ENCODE data around the gene ARRB2. TPM values are rescaled to one million over a fixed set of nuclear protein-coding genes. Genes with fewer than 3 reads are reported as not detected.

ARRB2 gene
- polyA plus RNA-seq, 1 of the 3 experiments (the other 2 are of a cell fraction) = 24.6 TPM

GRCh38 chr17:4667166-4667565 is 43.3 kb upstream of the ARRB2 start:
- H3K36me3 ChIP-seq (replicated peaks in 1 of 2; ENCODE audit: control insufficient read depth in 1 of 2, insufficient read depth in 2 of 2, low read length in 1 of 2) = peaks cover 13 to 18% of the 10 kb centered on the region in 2 experiments
- H3K9ac ChIP-seq = no peak overlapping the region
- H3K4me3 ChIP-seq (ENCODE audit: low read depth in 2 of 2, low read length in 1 of 2) = no peak overlapping the region
- DNase-seq = no peak
- peaks cover 4% of the 10 kb centered on the region for H3F3A ChIP-seq (replicated peaks; ENCODE audit: insufficient read depth)
- ChIA-PET POLR2A (no interaction called here), CTCF (interaction anchor here (0.6 to 1.4 kb wide), 2 partner anchors 9 to 394 kb away, joined by 3 to 5 read pairs; no protein-coding TSS in a partner anchor)
- no peaks in the 10 kb centered on the region for H3K9me3 ChIP-seq
- H2AFZ ChIP-seq (ENCODE audit: low read depth) = no peak overlapping the region
- TF ChIP-seq NRF1 (IDR thresholded peaks at IDR 0.05; ENCODE audit: low read depth, low read length) = no peak
- TF ChIP-seq REST (IDR thresholded peaks at IDR 0.05; ENCODE audit: low read depth, low read length) = no peak
- no peak for TF ChIP-seq IRF3 (IDR thresholded peaks at IDR 0.05; ENCODE audit: low read depth, low read length)
- no peak for TF ChIP-seq FOSL2 (IDR thresholded peaks at IDR 0.05; ENCODE audit: borderline replicate concordance, low read depth)
- no peak for TF ChIP-seq CTCF (IDR thresholded peaks at IDR 0.05)
- no peak for TF ChIP-seq RXRA (IDR thresholded peaks at IDR 0.05; ENCODE audit: borderline replicate concordance, low read depth)
- no peaks in the 10 kb centered on the region for H3K9me2 ChIP-seq
- no peaks in the 10 kb centered on the region for H3K4me1 ChIP-seq (ENCODE audit: control insufficient read depth in 1 of 2, insufficient read depth in 2 of 2, low read depth in 1 of 2, low read length in 1 of 2)
- no peaks in the 10 kb centered on the region for H4K20me1 ChIP-seq (ENCODE audit: insufficient read depth)
- H3K27me3 ChIP-seq (ENCODE audit: insufficient read depth) = no peaks in the 10 kb centered on the region
- no peaks in the 10 kb centered on the region for H3K79me2 ChIP-seq (ENCODE audit: insufficient read depth)
- H3K4me2 ChIP-seq = no peak overlapping the region
- no peak overlapping the region for H3K27ac ChIP-seq (ENCODE audit: low read depth in 2 of 2, low read length in 1 of 2)
- 78% methylated on average over 4 of the region's 4 CpGs for WGBS (ENCODE audit: low lambda C conversion rate)

GRCh38 chr17:4672055-4672630 is 38.3 kb upstream of the ARRB2 start:
- Histone ChIP-seq H3K27ac (ENCODE audit: low read depth in 2 of 2, low read length in 1 of 2) (no peak overlapping the region), H3K9me3 (no peaks in the 10 kb centered on the region), H3K4me2 (no peak overlapping the region), H3K4me1 (ENCODE audit: control insufficient read depth in 1 of 2, insufficient read depth in 2 of 2, low read depth in 1 of 2, low read length in 1 of 2) (no peaks in the 10 kb centered on the region), H3K9ac (no peak overlapping the region), H4K20me1 (ENCODE audit: insufficient read depth) (no peaks in the 10 kb centered on the region), H3K27me3 (ENCODE audit: insufficient read depth) (no peaks in the 10 kb centered on the region), H2AFZ (ENCODE audit: low read depth) (no peak overlapping the region), H3K79me2 (ENCODE audit: insufficient read depth) (no peaks in the 10 kb centered on the region), H3K36me3 (replicated peaks in 1 of 2; ENCODE audit: control insufficient read depth in 1 of 2, insufficient read depth in 2 of 2, low read length in 1 of 2) (peaks cover 28 to 63% of the 10 kb centered on the region in 2 experiments), H3K9me2 (no peaks in the 10 kb centered on the region), H3K4me3 (ENCODE audit: low read depth in 2 of 2, low read length in 1 of 2) (no peak overlapping the region), H3F3A (replicated peaks; ENCODE audit: insufficient read depth) (peaks cover 4% of the 10 kb centered on the region)
- WGBS (ENCODE audit: low lambda C conversion rate) = 93% methylated on average over 7 of the region's 9 CpGs
- no peak for DNase-seq
- ChIA-PET POLR2A (no interaction called here), CTCF (no interaction called here)
- TF ChIP-seq MEF2A (IDR thresholded peaks at IDR 0.05; ENCODE audit: borderline replicate concordance, low read depth) (no peak), TEAD4 (IDR thresholded peaks at IDR 0.05; ENCODE audit: borderline replicate concordance, insufficient read depth) (no peak), CTCF (IDR thresholded peaks at IDR 0.05) (no peak), ZBTB33 (IDR thresholded peaks at IDR 0.05; ENCODE audit: borderline replicate concordance, low read depth) (no peak), GATA2 (CRISPR knock-in tag; IDR thresholded peaks at IDR 0.05) (no peak), NRF1 (IDR thresholded peaks at IDR 0.05; ENCODE audit: low read depth, low read length) (no peak), CHD2 (IDR thresholded peaks at IDR 0.05; ENCODE audit: low read length, partially characterized antibody) (no peak), RXRA (IDR thresholded peaks at IDR 0.05; ENCODE audit: borderline replicate concordance, low read depth) (no peak), RCOR1 (IDR thresholded peaks at IDR 0.05; ENCODE audit: low read length) (no peak), NFIC (IDR thresholded peaks at IDR 0.05; ENCODE audit: borderline replicate concordance) (no peak), SIN3A (IDR thresholded peaks at IDR 0.05; ENCODE audit: borderline replicate concordance, low read depth, low read length) (no peak), FOXJ3 (CRISPR knock-in tag; IDR thresholded peaks at IDR 0.05) (no peak)

Data from SK-N-SH (cell line).